NCI-H345 (cell line): Measurements from ENCODE around the gene CNNM1.

Experiments
- DNase-seq: peaks from one replicate; lab custom pipeline; 2025; lab: John Stamatoyannopoulos, UW

The CNNM1 gene

GRCh38 chr10:99372546-99373271 is 43.6 kb downstream of the CNNM1 start:
- DNase-seq = no peak

DNA sequence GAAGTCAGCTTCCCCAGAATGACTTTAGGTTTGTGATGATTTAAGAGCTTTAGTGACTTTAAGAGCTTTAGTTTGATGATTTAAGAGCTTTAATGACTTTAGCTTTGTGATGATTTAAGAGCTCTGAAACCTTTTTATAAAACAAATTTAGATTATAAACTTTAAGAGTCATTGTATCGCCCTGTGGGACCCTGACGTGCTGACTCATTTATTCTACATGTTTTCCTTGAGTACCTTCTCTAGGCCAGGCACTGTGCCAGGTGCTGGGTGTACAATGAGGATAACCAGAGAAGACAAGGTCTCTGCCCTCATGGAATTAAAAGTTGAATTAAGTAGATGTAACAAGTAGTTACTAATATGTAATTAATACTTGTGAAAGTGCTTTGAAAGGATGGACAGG is 45.4 kb downstream of the CNNM1 start:
- no peak for DNase-seq

DNA sequence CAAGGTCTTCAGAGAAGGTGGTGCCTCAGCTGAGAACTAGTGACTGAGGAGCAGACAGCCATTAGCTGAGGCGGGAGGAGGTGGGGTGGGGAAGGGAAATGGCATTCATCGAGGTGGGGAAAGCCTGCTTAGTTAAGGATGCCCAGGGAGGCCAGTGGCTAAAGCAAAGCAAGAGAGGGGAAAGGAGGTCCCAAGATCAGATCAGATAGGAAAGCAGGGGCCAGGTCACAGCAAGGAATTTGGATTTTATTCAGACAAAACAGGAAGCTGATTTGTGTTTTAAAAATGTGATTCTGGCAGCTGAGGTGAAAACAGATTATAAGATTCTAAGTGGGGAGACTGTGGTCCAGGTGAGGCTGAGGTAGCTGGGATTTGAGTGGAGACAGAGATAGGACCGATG is 45.8 kb downstream of the CNNM1 start:
- no peak for DNase-seq

DNA sequence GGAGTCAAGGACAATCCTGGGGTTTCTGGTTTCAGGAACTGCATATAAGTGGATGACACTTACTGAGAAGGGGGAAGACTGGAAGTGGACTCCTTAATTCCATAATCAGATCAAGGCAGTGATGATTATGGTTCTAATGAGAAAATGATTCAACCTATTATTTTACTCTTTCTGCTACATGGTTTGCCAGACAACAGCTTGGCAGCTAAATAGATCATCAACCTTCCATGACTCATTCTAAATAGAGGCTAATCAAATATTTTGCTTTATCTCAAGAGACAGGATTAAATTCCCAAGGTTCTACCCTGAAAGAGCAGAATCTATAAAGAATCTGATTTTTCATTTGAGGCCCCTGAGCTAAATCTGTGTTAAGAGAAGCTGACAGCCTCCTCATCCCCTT is 46.3 kb downstream of the CNNM1 start:
- no peak for DNase-seq

- DNase-seq = no peak
These were observed 53.0 kb downstream of the CNNM1 start for GRCh38 chr10:99382176-99382575.

GRCh38 chr10:99387071-99387470 is 57.9 kb downstream of the CNNM1 start:
- DNase-seq = no peak

DNA sequence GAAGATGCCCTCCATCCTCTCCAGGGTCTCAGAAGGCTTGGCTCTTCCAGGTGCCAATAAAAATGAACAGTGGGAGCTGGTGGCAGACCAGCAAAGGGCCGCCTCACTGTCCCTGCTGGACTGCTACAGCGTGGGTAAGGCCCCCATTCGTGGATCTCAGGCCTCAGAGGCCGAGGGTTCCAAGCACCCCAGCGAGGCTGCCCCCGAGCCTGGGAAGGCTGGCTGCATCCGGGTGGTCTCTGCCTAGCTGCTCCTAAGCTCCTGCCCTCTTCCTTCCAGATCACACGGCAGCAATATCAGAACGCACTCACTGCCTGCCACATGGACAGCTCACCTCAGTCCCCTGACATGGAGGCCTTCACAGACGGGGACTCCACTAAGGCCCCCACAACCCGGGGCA is 58.4 kb downstream of the CNNM1 start:
- DNase-seq = no peak

DNA sequence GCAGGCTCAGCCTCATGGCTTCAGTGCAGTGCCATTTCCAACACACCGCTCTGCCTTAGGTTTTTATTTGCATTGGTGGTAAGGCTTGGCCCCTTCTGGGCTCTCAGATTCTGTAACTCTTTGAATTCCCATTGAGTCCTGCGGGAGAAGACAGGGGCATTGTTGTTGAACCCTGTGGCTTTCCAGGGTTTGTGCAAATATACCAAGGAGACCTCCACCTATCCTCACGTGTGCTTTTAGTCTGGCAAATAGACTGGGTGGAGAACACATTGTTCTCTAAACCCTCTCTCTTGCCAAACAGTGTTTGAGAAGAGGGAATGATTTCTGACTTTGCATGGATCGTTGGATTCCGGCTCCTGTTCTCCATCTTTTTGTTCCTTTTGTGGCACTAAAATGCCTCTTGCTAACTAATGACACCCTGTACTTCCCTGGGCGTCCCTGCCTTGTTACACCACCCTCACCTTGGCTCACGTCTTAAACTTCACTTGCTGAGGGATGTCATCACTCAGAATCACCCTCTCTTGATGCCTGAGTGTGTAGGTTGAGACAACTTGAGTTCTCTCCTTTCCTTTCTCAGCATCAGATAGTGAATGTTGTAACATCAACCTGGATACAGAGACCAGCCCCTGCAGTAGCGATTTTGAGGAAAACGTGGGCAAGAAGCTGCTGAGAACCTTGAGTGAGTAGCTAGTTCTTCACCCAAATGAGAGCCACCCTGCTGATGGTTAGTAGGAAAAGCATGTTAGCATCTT is 60.7 kb downstream of the CNNM1 start:
- peak; percentile 52 for DNase-seq

GRCh38 chr10:99391346-99391745 is 62.2 kb downstream of the CNNM1 start:
- no peak for DNase-seq

DNA sequence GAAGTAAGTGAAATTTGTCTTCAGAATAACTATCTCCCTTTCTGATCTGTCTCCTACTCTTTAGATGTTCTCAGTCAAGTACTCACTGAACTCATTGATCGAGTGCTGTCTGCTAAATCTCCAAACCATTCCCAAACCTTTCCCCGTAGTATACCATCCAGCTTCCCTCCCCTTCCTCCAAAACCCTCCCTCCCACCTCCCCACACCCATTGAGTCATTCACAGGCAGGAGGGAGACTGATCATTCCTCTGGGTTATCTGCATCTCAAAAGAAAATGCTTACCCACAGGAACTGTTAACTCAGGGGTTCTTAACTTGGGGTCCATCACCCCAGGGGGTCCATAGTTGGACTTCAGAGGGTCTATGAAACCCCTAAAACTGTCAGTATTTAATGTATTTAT is 63.9 kb downstream of the CNNM1 start:
- DNase-seq = no peak

DNA sequence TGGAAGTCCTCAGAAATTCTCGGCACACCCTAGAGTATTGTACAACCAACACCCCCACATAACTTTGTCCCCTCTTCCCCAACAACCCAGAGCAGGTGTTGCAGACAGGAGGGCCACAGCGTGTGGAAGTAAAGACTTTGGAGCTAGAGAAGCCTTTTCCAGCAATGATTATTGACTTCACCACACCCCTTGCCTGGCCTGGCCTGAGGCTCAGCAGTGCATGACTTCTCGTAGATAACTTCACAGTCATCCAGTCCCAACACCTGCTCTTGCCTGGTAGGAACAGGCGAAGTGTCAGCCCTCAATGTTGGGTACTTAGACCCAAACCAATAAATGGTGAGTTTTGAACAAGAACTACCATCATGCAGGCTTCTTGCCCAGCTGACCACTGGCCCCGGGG is 64.5 kb downstream of the CNNM1 start:
- no peak for DNase-seq

GRCh38 chr10:99394256-99394655 is 65.1 kb downstream of the CNNM1 start:
- DNase-seq = no peak

- peak; percentile 38 for DNase-seq
These were observed 65.7 kb downstream of the CNNM1 start for GRCh38 chr10:99394761-99395386.

GRCh38 chr10:99395750-99396445 is 66.7 kb downstream of the CNNM1 start:
- DNase-seq = peak; percentile 79

GRCh38 chr10:99396471-99396870 is 67.3 kb downstream of the CNNM1 start:
- no peak for DNase-seq

GRCh38 chr10:99399664-99400063 is 70.5 kb downstream of the CNNM1 start:
- no peak for DNase-seq

- DNase-seq = no peak
These were observed 74.5 kb downstream of the CNNM1 start for GRCh38 chr10:99403674-99404073.

- DNase-seq = no peak
These were observed 77.0 kb downstream of the CNNM1 start for GRCh38 chr10:99406149-99406548.

DNA sequence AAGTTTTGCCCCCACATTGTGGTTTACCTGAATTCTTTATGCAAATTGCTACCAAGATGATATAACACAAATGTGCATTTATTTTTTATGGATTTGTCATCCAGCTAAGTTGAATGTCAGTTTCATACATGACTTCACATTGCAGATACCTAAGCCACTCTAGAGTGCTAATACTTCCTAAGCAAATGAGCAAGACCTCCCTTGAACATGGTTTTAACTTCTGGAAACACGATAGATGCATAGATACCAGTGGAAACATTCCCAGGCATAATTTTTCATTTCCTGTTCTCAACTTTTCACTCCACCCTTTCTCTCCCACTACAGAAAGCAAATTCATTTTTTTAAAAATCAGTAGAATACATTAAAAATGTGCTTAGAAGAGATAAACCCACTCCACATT is 81.0 kb downstream of the CNNM1 start:
- DNase-seq = no peak

DNA sequence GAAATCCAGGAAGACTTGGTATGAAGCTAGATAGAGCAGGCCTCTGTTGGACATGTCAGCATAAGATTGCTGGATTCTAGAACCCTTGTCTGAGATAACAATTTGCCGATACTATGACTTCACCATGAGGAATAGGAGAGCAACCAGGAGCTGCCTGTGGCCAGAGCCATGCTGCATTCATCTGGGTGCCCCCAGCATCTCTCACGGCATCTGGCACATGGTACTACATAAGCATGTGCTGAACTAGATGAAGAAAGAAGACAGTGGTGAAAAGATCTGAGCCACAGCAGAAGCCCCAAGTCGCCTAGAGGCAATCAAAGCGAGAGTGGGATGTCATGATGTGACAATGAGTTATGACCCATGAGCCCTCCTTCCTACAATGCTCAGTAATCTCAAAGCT is 81.7 kb downstream of the CNNM1 start:
- DNase-seq = no peak

DNA sequence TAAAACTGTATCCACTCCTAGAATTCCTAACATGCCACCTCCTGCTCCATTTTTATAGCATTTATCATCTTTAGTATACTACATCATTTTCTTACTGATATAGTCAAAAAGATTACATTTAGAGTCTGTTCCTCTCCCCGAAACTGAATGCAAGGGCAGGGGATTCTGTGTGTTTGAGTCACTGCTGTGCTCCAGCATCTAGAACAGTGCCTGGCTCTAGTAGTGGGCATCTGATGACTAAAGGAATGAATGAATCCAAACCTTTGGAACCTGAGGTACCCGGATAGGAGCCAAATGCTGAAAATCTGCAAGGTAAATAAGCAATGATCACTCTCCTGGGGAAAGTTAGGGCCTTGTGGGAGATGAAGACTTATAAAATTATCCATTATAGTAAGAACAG is 82.4 kb downstream of the CNNM1 start:
- no peak for DNase-seq

DNA sequence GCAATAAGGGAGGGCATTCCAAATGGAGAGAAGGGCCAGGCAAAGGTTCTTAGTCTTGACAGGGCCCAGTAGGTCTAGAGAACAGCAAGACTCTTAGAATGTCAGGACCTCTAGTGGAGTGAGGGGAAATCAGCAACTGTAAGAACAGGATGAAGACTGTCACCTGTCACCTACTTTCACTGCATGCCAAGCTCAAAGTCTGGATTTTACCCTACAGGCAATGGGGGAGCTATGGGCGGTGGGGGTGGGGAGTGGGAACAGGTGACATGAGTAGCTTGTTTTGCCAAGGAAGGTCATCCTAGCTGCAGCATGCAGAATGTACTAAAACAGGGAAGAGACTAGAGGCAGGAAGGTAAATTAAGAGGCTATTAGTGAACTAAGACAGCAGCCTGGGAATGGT is 82.9 kb downstream of the CNNM1 start:
- DNase-seq = no peak
